Endodermal cell (in vitro differentiated cells): ENCODE data around the gene ARHGEF28. TPM values are rescaled to one million over a fixed set of nuclear protein-coding genes. Genes with fewer than 3 reads are reported as not detected.

Experiments
- DNase-seq: peaks from one replicate; pipeline ENCODE4 v3.0.0-alpha.2; 2017
- H3K27ac ChIP-seq: 2 replicates; pipeline ENCODE4 v1.5.1; 2013; ENCODE audit warnings: mild to moderate bottlenecking, low read depth, low read length, moderate library complexity
- H3K27me3 ChIP-seq: 2 replicates; pipeline ENCODE4 v1.6.1; 2013; ENCODE audit warnings: mild to moderate bottlenecking, low read length, moderate library complexity; ENCODE audit not compliant: insufficient read depth, control insufficient read depth, poor library complexity, severe bottlenecking
- H3K36me3 ChIP-seq: 2 replicates; pipeline ENCODE4 v1.7.0; 2013; ENCODE audit warnings: mild to moderate bottlenecking, low read length, moderate library complexity; ENCODE audit not compliant: control insufficient read depth, insufficient read depth
- H3K4me1 ChIP-seq: one replicate; pipeline ENCODE4 v1.7.0; 2013; ENCODE audit warnings: low read length; ENCODE audit not compliant: control insufficient read depth, insufficient read depth
- H3K4me3 ChIP-seq: 2 replicates; pipeline ENCODE4 v1.5.1; 2013; ENCODE audit warnings: mild to moderate bottlenecking, low read length, moderate library complexity
- H3K9ac ChIP-seq: 2 replicates; pipeline ENCODE4 v1.6.1; 2013; ENCODE audit warnings: mild to moderate bottlenecking, low read length, moderate library complexity; ENCODE audit not compliant: poor library complexity, severe bottlenecking; ENCODE audit errors: extremely low read depth
- H3K9me3 ChIP-seq: 2 replicates; pipeline ENCODE4 v1.6.1; 2013; ENCODE audit warnings: mild to moderate bottlenecking, low read length, moderate library complexity; ENCODE audit not compliant: control insufficient read depth
- H3K27ac Mint-ChIP-seq: 2 replicates; pipeline ENCODE4 v1.8.0; 2020; ENCODE audit warnings: mixed read lengths
- H3K27me3 Mint-ChIP-seq: 2 replicates; pipeline ENCODE4 v1.8.0; 2021; ENCODE audit warnings: mild to moderate bottlenecking, mixed read lengths; ENCODE audit not compliant: insufficient read depth
- H3K36me3 Mint-ChIP-seq: 2 replicates; pipeline ENCODE4 v1.8.0; 2020; ENCODE audit warnings: low read depth, mixed read lengths
- H3K4me1 Mint-ChIP-seq: 2 replicates; pipeline ENCODE4 v1.8.0; 2020; ENCODE audit warnings: mixed read lengths
- H3K4me3 Mint-ChIP-seq: 2 replicates; pipeline ENCODE4 v1.8.0; 2020; ENCODE audit warnings: mild to moderate bottlenecking, moderate library complexity, mixed read lengths
- H3K9me3 Mint-ChIP-seq: 2 replicates; pipeline ENCODE4 v1.8.0; 2020; ENCODE audit warnings: mild to moderate bottlenecking, mixed read lengths
- WGBS, 2 experiments: methylation state at CpG; one replicate each; pipeline versions ENCODE4 v1.1.5 to v1.1.7; 2013; ENCODE audit warnings: missing lambda C conversion rate in 2 of 2, mixed read lengths in 1 of 2; ENCODE audit not compliant: insufficient coverage in 1 of 2, insufficient read length in 1 of 2; 5-methylcytosine and 5-hydroxymethylcytosine counted together
- total RNA-seq, 2 donors: library from RNA; stranded (reverse); fragmentation: NEBNext Ultra II Directional in 1 of 2; extraction: Animal tissue kit (Norgen Biotek cat#: 25700) in 1 of 2; gene quantifications; 2 replicates in 1 of 2; 3 replicates in 1 of 2; pipeline ENCODE4 v1.2.1, GENCODE V29; 2021
- TF ChIP-seq, protein P1 (sequence below): fragments of 200-600 bp; sonication (generic); conservative IDR thresholded peaks from 2 replicates; pipeline ENCODE4 v1.5.0; 2021; ENCODE audit warnings: antibody characterized with exemption, mild to moderate bottlenecking

ARHGEF28 gene
- total RNA-seq, 2 donors from 2014 or later: 0.92 to 1.2 TPM

GRCh38 chr5:73861313-73861988 lies 235.5 kb downstream of the ARHGEF28 start:
- Mint-ChIP-seq H3K27ac (no peak overlapping the region), H3K27me3 (no peaks in the 10 kb centered on the region), H3K4me3 (no peak overlapping the region), H3K36me3 (no peaks in the 10 kb centered on the region), H3K4me1 (no peaks in the 10 kb centered on the region), H3K9me3 (no peaks in the 10 kb centered on the region)
- Histone ChIP-seq H3K9ac (no peak overlapping the region), H3K4me1 (no peaks in the 10 kb centered on the region), H3K9me3 (no peaks in the 10 kb centered on the region), H3K36me3 (no peaks in the 10 kb centered on the region), H3K27ac (no peak overlapping the region), H3K4me3 (no peak overlapping the region), H3K27me3 (no peaks in the 10 kb centered on the region)
- no peak for DNase-seq
- 93% methylated on average over 3 of the region's 4 CpGs; no CpG with 5 or more reads in 1 of the 2 experiments for whole genome bisulfite sequencing, 2 experiments
- TF ChIP-seq, protein P1, sequence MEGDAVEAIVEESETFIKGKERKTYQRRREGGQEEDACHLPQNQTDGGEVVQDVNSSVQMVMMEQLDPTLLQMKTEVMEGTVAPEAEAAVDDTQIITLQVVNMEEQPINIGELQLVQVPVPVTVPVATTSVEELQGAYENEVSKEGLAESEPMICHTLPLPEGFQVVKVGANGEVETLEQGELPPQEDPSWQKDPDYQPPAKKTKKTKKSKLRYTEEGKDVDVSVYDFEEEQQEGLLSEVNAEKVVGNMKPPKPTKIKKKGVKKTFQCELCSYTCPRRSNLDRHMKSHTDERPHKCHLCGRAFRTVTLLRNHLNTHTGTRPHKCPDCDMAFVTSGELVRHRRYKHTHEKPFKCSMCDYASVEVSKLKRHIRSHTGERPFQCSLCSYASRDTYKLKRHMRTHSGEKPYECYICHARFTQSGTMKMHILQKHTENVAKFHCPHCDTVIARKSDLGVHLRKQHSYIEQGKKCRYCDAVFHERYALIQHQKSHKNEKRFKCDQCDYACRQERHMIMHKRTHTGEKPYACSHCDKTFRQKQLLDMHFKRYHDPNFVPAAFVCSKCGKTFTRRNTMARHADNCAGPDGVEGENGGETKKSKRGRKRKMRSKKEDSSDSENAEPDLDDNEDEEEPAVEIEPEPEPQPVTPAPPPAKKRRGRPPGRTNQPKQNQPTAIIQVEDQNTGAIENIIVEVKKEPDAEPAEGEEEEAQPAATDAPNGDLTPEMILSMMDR: no peak

DNA sequence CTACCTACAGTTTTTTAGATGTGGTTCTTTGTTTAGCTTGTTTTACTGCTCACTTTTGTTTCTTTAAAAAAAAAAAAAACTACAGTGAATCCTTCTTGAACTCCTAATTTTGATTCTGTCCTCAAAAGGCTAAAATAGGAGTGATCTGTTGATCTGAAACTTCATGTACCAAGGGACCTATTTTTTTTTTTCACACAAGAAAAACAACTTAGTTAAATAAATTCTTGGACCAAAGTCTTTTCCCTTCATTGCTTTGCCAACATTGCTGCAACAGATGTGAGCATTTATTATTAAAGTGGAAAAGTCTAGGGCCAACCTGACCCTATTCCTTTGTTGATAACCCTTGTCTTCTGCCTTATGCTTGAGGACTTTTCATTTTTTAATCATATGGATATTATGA lies 236.8 kb downstream of the ARHGEF28 start:
- Histone ChIP-seq H3K36me3 (no peaks in the 10 kb centered on the region), H3K27me3 (no peaks in the 10 kb centered on the region), H3K9ac (no peak overlapping the region), H3K27ac (no peak overlapping the region), H3K4me1 (no peaks in the 10 kb centered on the region), H3K4me3 (no peak overlapping the region), H3K9me3 (no peaks in the 10 kb centered on the region)
- H3K4me1 Mint-ChIP-seq: no peaks in the 10 kb centered on the region
- no peaks in the 10 kb centered on the region for H3K27me3 Mint-ChIP-seq
- no peaks in the 10 kb centered on the region for H3K36me3 Mint-ChIP-seq
- TF ChIP-seq, protein P1: no peak
- DNase-seq: no peak
- H3K4me3 Mint-ChIP-seq: no peak overlapping the region
- no peaks in the 10 kb centered on the region for H3K9me3 Mint-ChIP-seq
- no peak overlapping the region for H3K27ac Mint-ChIP-seq

DNA sequence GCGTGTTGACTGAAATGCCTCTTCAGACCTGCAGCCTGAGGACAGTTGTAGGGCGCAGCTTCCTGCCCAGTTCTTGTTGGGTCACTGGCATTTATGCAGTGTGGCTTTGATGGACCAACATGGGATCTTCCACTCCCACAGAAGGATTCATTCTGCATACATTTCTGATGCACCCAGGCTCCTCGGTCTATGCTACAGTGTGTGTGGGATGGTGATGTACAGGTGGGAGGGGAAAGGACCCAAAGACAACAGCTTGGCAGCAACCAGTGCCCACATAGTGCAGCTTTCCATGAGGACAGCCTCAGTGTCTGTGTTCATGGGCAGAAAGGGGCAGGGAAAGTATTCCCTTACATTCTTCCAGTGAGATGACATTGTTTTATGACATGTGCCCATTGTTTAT lies 237.9 kb downstream of the ARHGEF28 start:
- Histone ChIP-seq H3K9ac (no peak overlapping the region), H3K27ac (no peak overlapping the region), H3K27me3 (no peaks in the 10 kb centered on the region), H3K4me1 (no peaks in the 10 kb centered on the region), H3K36me3 (no peaks in the 10 kb centered on the region), H3K4me3 (no peak overlapping the region), H3K9me3 (no peaks in the 10 kb centered on the region)
- Mint-ChIP-seq H3K4me1 (no peaks in the 10 kb centered on the region), H3K36me3 (no peaks in the 10 kb centered on the region), H3K27ac (no peak overlapping the region), H3K27me3 (no peaks in the 10 kb centered on the region), H3K4me3 (no peak overlapping the region), H3K9me3 (no peaks in the 10 kb centered on the region)
- TF ChIP-seq, protein P1: no peak
- no peak for DNase-seq
- 94% methylated on average over 3 of the region's 3 CpGs; no CpG with 5 or more reads in 1 of the 2 experiments for WGBS, 2 experiments
